Ishikawa (cell line): ENCODE data around the gene CMYA5.

ENCODE experiments used
- CEBPB ChIP-seq: IDR thresholded peaks from 2 replicates; pipeline ENCODE4 v1.6.1; 2012
- CREB1 ChIP-seq: IDR thresholded peaks from 2 replicates; pipeline ENCODE4 v1.6.1; 2012; ENCODE audit warnings: low read depth
- EGR1 ChIP-seq: IDR thresholded peaks from 2 replicates; pipeline ENCODE4 v1.6.1; 2012
- EP300 ChIP-seq: IDR thresholded peaks from 2 replicates; pipeline ENCODE4 v1.6.1; 2012; ENCODE audit warnings: borderline replicate concordance
- FOXM1 ChIP-seq: IDR thresholded peaks from 2 replicates; pipeline ENCODE4 v1.6.1; 2012; ENCODE audit warnings: low read depth, borderline replicate concordance
- MAX ChIP-seq: IDR thresholded peaks from 2 replicates; pipeline ENCODE4 v1.6.1; 2012
- NFIC ChIP-seq: IDR thresholded peaks from 2 replicates; pipeline ENCODE4 v1.6.1; 2012
- RAD21 ChIP-seq: IDR thresholded peaks from 2 replicates; pipeline ENCODE4 v1.6.1; 2012; ENCODE audit warnings: low read depth
- REST ChIP-seq: IDR thresholded peaks from 2 replicates; pipeline ENCODE4 v1.6.1; 2012; ENCODE audit warnings: low read depth, mild to moderate bottlenecking
- TAF1 ChIP-seq: IDR thresholded peaks from 2 replicates; pipeline ENCODE4 v1.6.1; 2012; ENCODE audit warnings: low read depth, mild to moderate bottlenecking
- TCF12 ChIP-seq: IDR thresholded peaks from 2 replicates; pipeline ENCODE4 v1.6.1; 2012; ENCODE audit warnings: low read depth
- TEAD4 ChIP-seq: IDR thresholded peaks from 2 replicates; pipeline ENCODE4 v1.6.1; 2012
- USF1 ChIP-seq: IDR thresholded peaks from 2 replicates; pipeline ENCODE4 v1.6.1; 2012
- YY1 ChIP-seq: IDR thresholded peaks from 2 replicates; pipeline ENCODE4 v1.6.1; 2012; ENCODE audit warnings: low read depth
- ZBTB7A ChIP-seq: IDR thresholded peaks from 2 replicates; pipeline ENCODE4 v1.6.1; 2012; ENCODE audit warnings: low read depth

CMYA5 gene

GRCh38 chr5:79686799-79687198 is 2.8 kb upstream of the CMYA5 start:
- TF ChIP-seq RAD21 = no peak
- no peak for TF ChIP-seq EGR1
- no peak for TF ChIP-seq MAX

- TF ChIP-seq TEAD4 (no peak), MAX (no peak), REST (no peak), CEBPB (no peak), FOXM1 (no peak), TAF1 (no peak), NFIC (no peak), YY1 (no peak), EGR1 (no peak), TCF12 (no peak), RAD21 (no peak), ZBTB7A (no peak), USF1 (no peak), CREB1 (no peak), EP300 (no peak)
Observed at GRCh38 chr5:79687889-79688288, 1.7 kb upstream of the CMYA5 start.

- TF ChIP-seq TCF12 = no peak
- no peak for TF ChIP-seq REST
- TF ChIP-seq USF1 = no peak
- TF ChIP-seq RAD21 = no peak
- no peak for TF ChIP-seq TEAD4
Observed at GRCh38 chr5:79691007-79691406, 1.4 kb downstream of the CMYA5 start.

GRCh38 chr5:79692596-79692995 is 3.0 kb downstream of the CMYA5 start:
- no peak for TF ChIP-seq MAX
- TF ChIP-seq CREB1 = no peak
- no peak for TF ChIP-seq CEBPB
- no peak for TF ChIP-seq NFIC
- TF ChIP-seq FOXM1 = no peak
- TF ChIP-seq ZBTB7A = no peak
- TF ChIP-seq EP300 = no peak
- no peak for TF ChIP-seq TEAD4

- TF ChIP-seq CEBPB = no peak
- no peak for TF ChIP-seq NFIC
- no peak for TF ChIP-seq TEAD4
- TF ChIP-seq CREB1 = no peak
- no peak for TF ChIP-seq ZBTB7A
- TF ChIP-seq EP300 = no peak
- no peak for TF ChIP-seq USF1
- no peak for TF ChIP-seq RAD21
- TF ChIP-seq FOXM1 = no peak
- no peak for TF ChIP-seq YY1
- TF ChIP-seq MAX = no peak
- no peak for TF ChIP-seq TCF12
Observed at GRCh38 chr5:79694183-79694582, 4.5 kb downstream of the CMYA5 start.

- TF ChIP-seq REST (no peak), TAF1 (no peak), CREB1 (no peak), TCF12 (no peak), NFIC (no peak), USF1 (no peak), CEBPB (no peak), EP300 (no peak), EGR1 (no peak), ZBTB7A (no peak), MAX (no peak), TEAD4 (no peak), FOXM1 (no peak), YY1 (no peak), RAD21 (no peak)
Observed at GRCh38 chr5:79694652-79695051, 5.0 kb downstream of the CMYA5 start.
